ENCODE results near the gene SETD6.

The SETD6 gene

DNA sequence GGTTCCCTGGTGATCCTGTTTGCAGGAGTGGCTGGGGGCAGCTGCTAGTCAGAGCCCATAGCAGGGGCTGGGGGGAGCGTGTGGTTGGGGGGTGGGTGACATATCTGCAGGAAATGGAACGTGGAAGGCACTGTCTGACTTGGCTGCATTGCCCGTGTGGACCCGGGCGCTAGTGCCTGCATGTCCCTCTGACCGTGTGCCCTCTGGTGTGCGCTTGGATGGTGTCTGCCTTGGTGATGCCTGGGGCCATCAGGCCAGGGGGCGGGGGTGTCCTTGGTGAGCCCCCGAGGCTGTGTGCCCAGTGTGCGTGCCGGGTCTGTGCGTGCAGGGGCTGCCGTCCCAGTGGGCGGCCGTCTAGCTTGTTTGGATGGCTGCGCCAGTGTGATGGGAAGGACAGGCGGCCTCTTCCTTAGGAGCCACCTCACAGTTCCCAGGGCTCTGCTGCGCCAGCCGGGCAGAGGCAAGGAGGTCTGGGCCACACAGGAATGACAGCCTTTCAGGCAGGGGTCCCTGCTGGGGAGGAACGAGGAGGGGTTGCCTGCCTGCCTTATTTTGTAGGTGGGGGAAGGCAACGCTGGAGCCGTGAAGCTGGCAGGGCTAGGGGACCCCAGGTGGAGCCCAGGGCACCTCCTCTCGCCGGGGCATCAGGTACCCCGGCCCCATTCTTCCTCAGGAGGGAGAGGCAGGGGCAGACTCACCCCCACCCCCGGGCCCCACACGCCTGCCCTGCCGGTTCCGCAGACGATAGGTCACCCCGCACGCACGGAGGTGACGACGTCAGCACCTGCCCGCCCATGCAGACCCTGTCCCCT lies 14.7 kb upstream of the SETD6 start:
- no CpG with 5 or more reads among the region's 36 CpGs for WGBS, 2 donors (ENCODE audit: extremely low coverage in 2 of 2, insufficient read length in 2 of 2, insufficient replicate concordance in 1 of 2)
- Histone ChIP-seq H3K4ac (ENCODE audit: low read length) (peak overlapping the region; percentile 57), H2BK5ac (ENCODE audit: low read length) (no peak overlapping the region), H3K23ac (ENCODE audit: low read depth, low read length, poor library complexity) (peak overlapping the region; percentile 89), H2AFZ (ENCODE audit: low read length) (peak overlapping the region; percentile 91), H3K4me1 (ENCODE audit: control insufficient read depth in 2 of 2, insufficient read depth in 1 of 2, low read depth in 1 of 2, low read length in 2 of 2) (peaks cover 26 to 34% of the 10 kb centered on the region in 2 donors), H4K8ac (ENCODE audit: low read depth, low read length) (no peak overlapping the region), H2BK12ac (ENCODE audit: low read length) (no peak overlapping the region), H3K36me3 (replicated peaks in 1 of 2; ENCODE audit: control insufficient read depth in 2 of 2, insufficient read depth in 2 of 2, low read length in 2 of 2) (peaks cover 7 to 13% of the 10 kb centered on the region in 2 donors), H3K79me1 (ENCODE audit: low read depth, low read length) (peaks cover 4% of the 10 kb centered on the region), H3K4me3 (ENCODE audit: low read length in 2 of 2) (peak overlapping the region; percentile 61 to 77), H2BK120ac (ENCODE audit: low read depth, low read length) (peak overlapping the region; percentile 94), H3K18ac (ENCODE audit: low read length) (peak overlapping the region; percentile 91), H3K9ac (ENCODE audit: low read depth, low read length, poor library complexity) (peak overlapping the region; percentile 90), H3K9me3 (replicated peaks in 1 of 2; ENCODE audit: control insufficient read depth in 2 of 2, insufficient read depth in 1 of 2, low read depth in 1 of 2, low read length in 2 of 2) (no peaks in the 10 kb centered on the region), H2AK5ac (ENCODE audit: low read depth, low read length) (peak overlapping the region; percentile 68), H4K91ac (ENCODE audit: low read depth, low read length, poor library complexity) (no peak overlapping the region), H3K27ac (replicated peaks; ENCODE audit: low read length) (no peak overlapping the region), H3K27me3 (ENCODE audit: control insufficient read depth in 3 of 3, insufficient read depth in 3 of 3, low read depth in 1 of 3, low read length in 3 of 3) (peaks cover 0 to 2% (median 0%) of the 10 kb centered on the region in 3 experiments), H3K14ac (ENCODE audit: low read length) (peak overlapping the region; percentile 97), H3K4me2 (ENCODE audit: insufficient read depth, low read length, poor library complexity, severe bottlenecking) (peak overlapping the region; percentile 100), H2BK15ac (ENCODE audit: low read length) (peak overlapping the region; percentile 77)
- no peak for DNase-seq (ENCODE audit: low spot score)

GRCh38 chr16:58501242-58502131 lies 13.8 kb upstream of the SETD6 start:
- Histone ChIP-seq H2BK12ac (ENCODE audit: low read length) (peak overlapping the region; percentile 63), H3K18ac (ENCODE audit: low read length) (peak overlapping the region; percentile 94), H3K4me3 (ENCODE audit: low read length in 2 of 2) (peak overlapping the region; percentile 61 to 77), H2AK5ac (ENCODE audit: low read depth, low read length) (peak overlapping the region; percentile 26), H3K79me1 (ENCODE audit: low read depth, low read length) (peaks cover 4% of the 10 kb centered on the region), H2BK15ac (ENCODE audit: low read length) (peak overlapping the region; percentile 77), H3K27ac (replicated peaks; ENCODE audit: low read length) (no peak overlapping the region), H4K91ac (ENCODE audit: low read depth, low read length, poor library complexity) (no peak overlapping the region), H3K9ac (ENCODE audit: low read depth, low read length, poor library complexity) (peak overlapping the region; percentile 85), H2AFZ (ENCODE audit: low read length) (peak overlapping the region; percentile 91), H3K9me3 (replicated peaks in 1 of 2; ENCODE audit: control insufficient read depth in 2 of 2, insufficient read depth in 1 of 2, low read depth in 1 of 2, low read length in 2 of 2) (no peaks in the 10 kb centered on the region), H3K4me2 (ENCODE audit: insufficient read depth, low read length, poor library complexity, severe bottlenecking) (peak overlapping the region; percentile 100), H3K4ac (ENCODE audit: low read length) (no peak overlapping the region), H3K27me3 (ENCODE audit: control insufficient read depth in 3 of 3, insufficient read depth in 3 of 3, low read depth in 1 of 3, low read length in 3 of 3) (peaks cover 0 to 2% (median 0%) of the 10 kb centered on the region in 3 experiments), H2BK120ac (ENCODE audit: low read depth, low read length) (no peak overlapping the region), H4K8ac (ENCODE audit: low read depth, low read length) (no peak overlapping the region), H2BK5ac (ENCODE audit: low read length) (no peak overlapping the region), H3K36me3 (replicated peaks in 1 of 2; ENCODE audit: control insufficient read depth in 2 of 2, insufficient read depth in 2 of 2, low read length in 2 of 2) (peaks cover 7 to 13% of the 10 kb centered on the region in 2 donors), H3K14ac (ENCODE audit: low read length) (peak overlapping the region; percentile 25), H3K4me1 (ENCODE audit: control insufficient read depth in 2 of 2, insufficient read depth in 1 of 2, low read depth in 1 of 2, low read length in 2 of 2) (peaks cover 17 to 28% of the 10 kb centered on the region in 2 donors), H3K23ac (ENCODE audit: low read depth, low read length, poor library complexity) (peak overlapping the region; percentile 68)
- DNase-seq (ENCODE audit: low spot score) = no peak
- WGBS, 2 donors (ENCODE audit: extremely low coverage in 2 of 2, insufficient read length in 2 of 2, insufficient replicate concordance in 1 of 2) = no CpG with 5 or more reads among the region's 42 CpGs

DNA sequence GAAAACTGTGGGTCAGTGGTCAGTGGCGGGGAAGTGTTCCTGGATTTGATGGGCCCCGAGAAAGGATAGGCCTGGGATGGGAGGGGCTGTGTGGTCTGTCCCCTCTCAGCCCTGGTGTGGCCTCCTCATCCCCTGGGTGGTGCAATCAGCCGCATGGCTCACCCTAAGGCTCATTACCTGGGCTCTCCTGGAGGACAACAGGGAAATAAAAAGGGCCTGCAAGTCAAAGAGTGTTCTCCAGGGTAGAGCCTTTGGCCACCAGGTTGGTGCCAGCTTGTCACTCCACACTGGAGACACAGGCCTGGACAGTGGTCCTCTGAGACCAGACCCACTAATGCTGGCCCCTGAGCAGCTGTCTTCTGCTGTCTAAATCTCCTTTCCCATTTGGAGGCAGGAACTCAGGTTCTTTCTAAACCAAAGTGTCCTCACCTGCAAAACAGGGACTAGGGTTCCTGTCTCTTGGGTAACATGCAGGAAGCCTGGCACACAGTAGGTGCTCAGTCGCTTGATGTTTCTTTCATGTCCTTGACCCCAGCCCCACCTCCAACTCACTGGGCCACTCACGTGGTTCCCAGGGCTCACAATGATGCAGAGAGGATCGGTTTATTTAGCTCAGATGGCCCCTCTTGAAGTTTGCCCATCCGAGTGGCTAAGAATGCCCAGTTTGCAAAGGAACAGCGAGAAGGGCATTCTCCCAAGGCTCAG lies 12.9 kb upstream of the SETD6 start:
- Histone ChIP-seq H4K8ac (ENCODE audit: low read depth, low read length) (no peak overlapping the region), H3K4me2 (ENCODE audit: insufficient read depth, low read length, poor library complexity, severe bottlenecking) (no peak overlapping the region), H3K27ac (replicated peaks; ENCODE audit: low read length) (no peak overlapping the region), H3K4me3 (ENCODE audit: low read length in 2 of 2) (no peak overlapping the region), H3K36me3 (replicated peaks in 1 of 2; ENCODE audit: control insufficient read depth in 2 of 2, insufficient read depth in 2 of 2, low read length in 2 of 2) (peaks cover 7 to 13% of the 10 kb centered on the region in 2 donors), H3K9ac (ENCODE audit: low read depth, low read length, poor library complexity) (no peak overlapping the region), H3K9me3 (replicated peaks in 1 of 2; ENCODE audit: control insufficient read depth in 2 of 2, insufficient read depth in 1 of 2, low read depth in 1 of 2, low read length in 2 of 2) (no peaks in the 10 kb centered on the region), H2BK120ac (ENCODE audit: low read depth, low read length) (no peak overlapping the region), H3K79me1 (ENCODE audit: low read depth, low read length) (peaks cover 7% of the 10 kb centered on the region), H2BK5ac (ENCODE audit: low read length) (no peak overlapping the region), H2AK5ac (ENCODE audit: low read depth, low read length) (no peak overlapping the region), H3K18ac (ENCODE audit: low read length) (no peak overlapping the region), H3K4me1 (ENCODE audit: control insufficient read depth in 2 of 2, insufficient read depth in 1 of 2, low read depth in 1 of 2, low read length in 2 of 2) (peaks cover 14 to 24% of the 10 kb centered on the region in 2 donors), H4K91ac (ENCODE audit: low read depth, low read length, poor library complexity) (no peak overlapping the region), H2BK12ac (ENCODE audit: low read length) (no peak overlapping the region), H3K4ac (ENCODE audit: low read length) (no peak overlapping the region), H3K27me3 (ENCODE audit: control insufficient read depth in 3 of 3, insufficient read depth in 3 of 3, low read depth in 1 of 3, low read length in 3 of 3) (peaks cover 0 to 2% (median 0%) of the 10 kb centered on the region in 3 experiments), H2BK15ac (ENCODE audit: low read length) (no peak overlapping the region), H3K14ac (ENCODE audit: low read length) (no peak overlapping the region), H2AFZ (ENCODE audit: low read length) (no peak overlapping the region), H3K23ac (ENCODE audit: low read depth, low read length, poor library complexity) (no peak overlapping the region)
- DNase-seq (ENCODE audit: low spot score) = no peak
- WGBS, 2 donors (ENCODE audit: extremely low coverage in 2 of 2, insufficient read length in 2 of 2, insufficient replicate concordance in 1 of 2) = no CpG with 5 or more reads among the region's 8 CpGs
